Peyer's patch (tissue), 4 donors: ENCODE results near the gene NKAIN2. TPM values are rescaled to one million over a fixed set of nuclear protein-coding genes. Genes with fewer than 3 reads are reported as not detected.
"Not testable (repeated sequence)": the region's sequence is repeated elsewhere in the genome, so short reads cannot be mapped to it uniquely, and the experiment has no call there.

Source experiments
- DNase-seq, 3 donors: peaks; one replicate each; pipeline ENCODE4 v3.0.0-alpha.2; 2017 to 2019
- H3K27ac ChIP-seq, 4 donors: fragments of 200-600 bp; sonication (generic); one replicate each; pipeline ENCODE4 v1.5.1; 2016 to 2019
- H3K27me3 ChIP-seq, 2 donors: fragments of 200-600 bp; sonication (generic); one replicate each; pipeline ENCODE4 v1.5.1; 2019
- H3K36me3 ChIP-seq, 3 donors: fragments of 200-600 bp; sonication (generic); one replicate each; pipeline ENCODE4 v1.5.1; 2016 to 2019
- H3K4me1 ChIP-seq, 4 donors: fragments of 200-600 bp; sonication (generic); one replicate each; pipeline ENCODE4 v1.5.1; 2016 to 2019
- H3K4me3 ChIP-seq, 4 donors: fragments of 200-600 bp; sonication (generic); 1 replicate in 3 of 4; 2 replicates in 1 of 4; pipeline ENCODE4 v1.5.1; 2016 to 2019; ENCODE audit warnings: mild to moderate bottlenecking in 1 of 4
- H3K9me3 ChIP-seq, 4 donors: fragments of 200-600 bp; sonication (generic); one replicate each; pipeline ENCODE4 v1.5.1; 2016 to 2019; ENCODE audit warnings: mild to moderate bottlenecking in 1 of 4
- POLR2A ChIP-seq, 2 donors: fragments of 450-650 bp; IDR thresholded peaks; one replicate each; pipeline ENCODE4 v1.5.1; 2017; ENCODE audit warnings: antibody characterized with exemption in 2 of 2, mild to moderate bottlenecking in 2 of 2, moderate library complexity in 2 of 2
- total RNA-seq, 4 donors: library from RNA; depleted of rRNA; stranded (reverse); fragments of >200 nt; gene quantifications; one replicate each; pipeline ENCODE4 v1.1.0, GENCODE V29; 2016
- TF ChIP-seq, protein P1 (sequence below), 6 experiments: fragments of 450-650 bp in 4 of 6; fragments of 200-600 bp in 2 of 6; sonication (generic) in 1 of 6; IDR thresholded peaks; one replicate each; pipeline ENCODE4 v1.5.1; 2017 to 2019; ENCODE audit warnings: antibody characterized with exemption in 6 of 6, mild to moderate bottlenecking in 3 of 6, moderate library complexity in 1 of 6

NKAIN2 gene
- total RNA-seq, 4 donors from 2014 or later, result not detected

DNA sequence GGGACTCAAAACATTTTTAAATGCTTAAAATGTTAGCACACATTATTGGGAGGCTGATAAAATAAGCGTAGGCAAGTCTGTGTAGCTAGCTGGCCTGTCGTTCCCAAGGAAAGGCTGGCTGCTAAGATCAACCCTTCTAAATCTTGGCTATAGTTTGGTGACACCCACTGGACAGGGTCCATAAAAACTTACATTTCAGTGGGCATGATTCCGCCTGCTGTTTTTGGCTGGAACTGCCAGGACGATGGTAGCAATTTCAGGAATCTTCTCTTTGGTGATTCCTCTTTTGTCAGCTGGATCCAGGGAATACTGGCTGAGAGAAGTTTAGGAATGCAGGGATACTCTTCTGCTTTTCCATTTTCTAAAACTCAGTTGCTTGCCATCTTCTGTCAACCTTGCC, 162.2 kb downstream of the NKAIN2 start:
- Histone ChIP-seq H3K36me3 (no peaks in the 10 kb centered on the region), H3K4me3 (no peak overlapping the region)
- no peak for DNase-seq

DNA sequence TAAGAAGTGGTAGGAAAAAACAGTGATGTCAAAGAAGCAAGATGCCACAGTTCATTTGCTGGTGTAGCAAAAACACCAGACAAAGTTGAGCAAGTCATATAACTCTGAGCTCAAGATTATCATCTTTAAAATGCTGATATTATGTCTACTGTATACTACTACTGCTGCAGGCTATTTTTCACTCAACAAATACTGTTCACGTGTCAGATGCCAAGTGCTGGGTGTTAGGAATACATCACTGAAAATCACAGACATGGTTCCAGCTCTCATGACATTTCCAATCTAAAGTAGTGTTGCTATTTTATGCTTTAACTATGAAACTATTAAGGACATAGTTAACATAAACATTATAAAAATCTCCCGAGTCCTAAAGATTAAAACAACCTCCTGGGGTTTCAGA, 163.0 kb downstream of the NKAIN2 start:
- H3K27me3 ChIP-seq, result no peaks in the 10 kb centered on the region
- no peak for DNase-seq
- TF ChIP-seq, protein P1, sequence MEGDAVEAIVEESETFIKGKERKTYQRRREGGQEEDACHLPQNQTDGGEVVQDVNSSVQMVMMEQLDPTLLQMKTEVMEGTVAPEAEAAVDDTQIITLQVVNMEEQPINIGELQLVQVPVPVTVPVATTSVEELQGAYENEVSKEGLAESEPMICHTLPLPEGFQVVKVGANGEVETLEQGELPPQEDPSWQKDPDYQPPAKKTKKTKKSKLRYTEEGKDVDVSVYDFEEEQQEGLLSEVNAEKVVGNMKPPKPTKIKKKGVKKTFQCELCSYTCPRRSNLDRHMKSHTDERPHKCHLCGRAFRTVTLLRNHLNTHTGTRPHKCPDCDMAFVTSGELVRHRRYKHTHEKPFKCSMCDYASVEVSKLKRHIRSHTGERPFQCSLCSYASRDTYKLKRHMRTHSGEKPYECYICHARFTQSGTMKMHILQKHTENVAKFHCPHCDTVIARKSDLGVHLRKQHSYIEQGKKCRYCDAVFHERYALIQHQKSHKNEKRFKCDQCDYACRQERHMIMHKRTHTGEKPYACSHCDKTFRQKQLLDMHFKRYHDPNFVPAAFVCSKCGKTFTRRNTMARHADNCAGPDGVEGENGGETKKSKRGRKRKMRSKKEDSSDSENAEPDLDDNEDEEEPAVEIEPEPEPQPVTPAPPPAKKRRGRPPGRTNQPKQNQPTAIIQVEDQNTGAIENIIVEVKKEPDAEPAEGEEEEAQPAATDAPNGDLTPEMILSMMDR (IDR thresholded peaks at IDR 0.05), result no peak
- no peak for TF ChIP-seq POLR2A (IDR thresholded peaks at IDR 0.05)
- no peak overlapping the region for H3K4me3 ChIP-seq
- no peaks in the 10 kb centered on the region for H3K36me3 ChIP-seq
- H3K4me1 ChIP-seq, result no peaks in the 10 kb centered on the region
- H3K27ac ChIP-seq, result no peak overlapping the region
- no peaks in the 10 kb centered on the region for H3K9me3 ChIP-seq

More for the DNA sequence above, 162.2 kb downstream of the NKAIN2 start:
- H3K9me3 ChIP-seq, result no peaks in the 10 kb centered on the region
- H3K4me1 ChIP-seq, result no peaks in the 10 kb centered on the region
- no peaks in the 10 kb centered on the region for H3K27me3 ChIP-seq
- H3K27ac ChIP-seq, result no peak overlapping the region
- TF ChIP-seq POLR2A (IDR thresholded peaks at IDR 0.05), result no peak

DNA sequence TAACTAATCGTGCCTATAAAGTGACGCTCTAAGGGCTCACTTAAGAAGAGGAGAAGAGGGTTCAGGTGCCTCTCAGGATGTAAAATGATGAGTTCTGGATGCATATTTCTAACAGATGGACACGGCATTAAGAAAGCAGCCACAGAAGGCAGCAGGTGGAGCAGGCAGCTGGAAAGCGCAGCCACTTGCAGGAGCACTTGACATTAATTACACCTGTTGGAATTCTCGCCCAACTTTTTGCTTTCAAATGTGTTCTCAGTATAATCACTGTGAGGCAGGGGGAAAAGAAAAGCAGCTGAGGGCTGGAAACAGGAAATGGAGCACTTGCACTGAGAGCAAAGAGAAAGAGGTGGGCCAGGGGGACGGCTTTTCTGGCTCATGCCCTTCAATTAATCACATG, 164.2 kb downstream of the NKAIN2 start:
- Histone ChIP-seq H3K4me1 (no peaks in the 10 kb centered on the region), H3K9me3 (no peaks in the 10 kb centered on the region), H3K4me3 (no peak overlapping the region), H3K27me3 (no peaks in the 10 kb centered on the region), H3K27ac (no peak overlapping the region), H3K36me3 (no peaks in the 10 kb centered on the region)
- TF ChIP-seq, protein P1 (IDR thresholded peaks at IDR 0.05), result no peak
- TF ChIP-seq POLR2A (IDR thresholded peaks at IDR 0.05), result no peak
- DNase-seq, result no peak

DNA sequence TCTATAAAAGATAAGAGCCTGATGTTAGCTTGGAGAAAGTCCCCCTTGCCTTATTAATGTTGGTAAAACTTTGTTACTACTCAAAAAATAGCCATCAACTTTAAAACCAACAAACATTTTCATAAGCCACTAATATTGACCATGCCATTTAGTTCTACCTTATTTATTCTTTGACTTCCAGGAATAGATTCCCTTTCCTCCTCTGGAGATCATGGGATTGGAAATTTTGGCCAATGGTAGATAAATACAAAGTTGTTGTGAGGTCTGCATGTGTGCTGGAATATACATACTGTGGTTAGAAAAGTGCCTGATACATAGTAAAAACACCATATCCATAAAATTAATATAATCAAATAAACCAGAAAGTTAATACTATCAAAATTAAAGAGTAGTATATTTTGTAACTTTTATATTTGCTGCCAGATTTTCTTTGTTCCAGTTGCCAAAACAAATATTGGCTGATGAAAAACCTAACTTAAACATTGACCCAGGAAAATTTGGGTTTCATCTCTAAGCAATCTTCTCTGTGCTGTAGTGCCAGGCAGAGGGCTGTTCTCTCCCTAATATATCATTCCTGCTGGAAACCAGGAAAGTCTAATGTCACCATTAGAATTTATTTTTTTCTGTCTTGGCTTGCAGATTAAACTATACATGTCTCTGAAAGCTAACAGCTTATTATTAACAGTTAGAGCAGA, 169.1 kb downstream of the NKAIN2 start:
- H3K27ac ChIP-seq, result no peak overlapping the region
- no peaks in the 10 kb centered on the region for H3K9me3 ChIP-seq
- no peaks in the 10 kb centered on the region for H3K4me1 ChIP-seq
- no peak for TF ChIP-seq POLR2A (IDR thresholded peaks at IDR 0.05)
- TF ChIP-seq, protein P1 (IDR thresholded peaks at IDR 0.05), result no peak
- no peaks in the 10 kb centered on the region for H3K27me3 ChIP-seq
- H3K4me3 ChIP-seq, result no peak overlapping the region
- no peak for DNase-seq
- no peaks in the 10 kb centered on the region for H3K36me3 ChIP-seq

DNA sequence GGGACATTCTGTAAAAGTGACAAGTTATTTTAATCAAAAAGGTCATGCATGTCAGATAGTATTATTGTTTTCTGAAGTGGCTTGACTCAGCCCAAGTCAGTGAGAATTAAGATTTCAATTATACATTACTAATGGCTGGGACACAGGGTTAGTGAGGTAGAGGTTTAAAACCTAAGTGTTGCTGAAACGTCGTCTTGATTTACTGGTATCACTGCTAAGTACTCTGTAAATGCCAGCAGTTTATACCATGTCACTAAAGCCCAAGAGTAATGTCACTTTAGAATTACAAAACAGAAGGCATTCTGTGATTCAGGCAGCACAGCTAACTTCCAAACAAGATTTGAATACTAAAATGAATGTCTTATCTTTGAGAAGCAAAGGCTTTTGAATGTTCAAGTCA, 176.6 kb downstream of the NKAIN2 start:
- no peak for DNase-seq
- H3K27me3 ChIP-seq, result no peaks in the 10 kb centered on the region
- no peak overlapping the region for H3K4me3 ChIP-seq
- TF ChIP-seq, protein P1 (IDR thresholded peaks at IDR 0.05), result no peak
- TF ChIP-seq POLR2A (IDR thresholded peaks at IDR 0.05), result no peak
- no peaks in the 10 kb centered on the region for H3K36me3 ChIP-seq
- H3K9me3 ChIP-seq, result no peaks in the 10 kb centered on the region
- H3K4me1 ChIP-seq, result no peaks in the 10 kb centered on the region
- H3K27ac ChIP-seq, result no peak overlapping the region

DNA sequence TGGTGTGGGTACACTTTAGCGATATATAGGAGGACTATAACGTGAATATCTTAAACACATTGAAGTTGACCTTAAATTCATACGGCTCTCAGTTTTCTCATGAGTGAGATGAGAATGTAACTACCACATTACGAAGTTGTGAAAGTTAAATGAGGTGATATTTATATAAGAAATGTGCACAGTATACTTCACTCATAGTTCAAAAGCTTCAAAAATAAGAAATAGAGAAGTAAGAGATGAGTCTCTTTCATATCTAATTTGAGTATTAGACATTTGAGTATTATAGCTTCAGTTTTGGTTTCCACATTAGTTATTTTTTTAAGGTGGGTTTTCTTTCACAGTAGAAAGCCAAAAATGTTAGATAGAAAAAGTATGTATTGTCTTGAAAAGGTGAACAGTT, 183.3 kb downstream of the NKAIN2 start:
- DNase-seq, result no peak
- TF ChIP-seq POLR2A (IDR thresholded peaks at IDR 0.05), result no peak
- TF ChIP-seq, protein P1 (IDR thresholded peaks at IDR 0.05), result no peak
- no peaks in the 10 kb centered on the region for H3K4me1 ChIP-seq

DNA sequence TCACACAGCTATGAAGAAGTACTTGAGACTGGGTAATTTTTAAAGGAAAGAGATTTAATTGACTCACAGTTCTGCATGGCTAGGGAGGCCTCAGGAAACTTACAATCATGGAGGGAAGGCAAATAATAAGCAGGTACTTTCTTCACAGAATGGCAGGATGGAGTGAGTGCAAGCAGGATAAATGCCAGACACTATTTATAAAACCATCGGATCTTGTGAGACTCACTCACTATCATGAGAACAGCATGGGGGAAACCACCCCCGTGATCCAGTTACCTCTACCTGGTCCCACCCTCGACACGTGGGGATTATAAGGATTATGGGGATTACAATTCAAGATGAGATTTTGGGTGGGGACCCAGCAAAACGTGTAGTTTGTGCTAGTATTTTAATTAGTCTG, 186.3 kb downstream of the NKAIN2 start:
- H3K9me3 ChIP-seq, H3K27me3 ChIP-seq, H3K27ac ChIP-seq, DNase-seq, H3K36me3 ChIP-seq, H3K4me3 ChIP-seq, H3K4me1 ChIP-seq: not testable (repeated sequence)

More for the DNA sequence above, 183.3 kb downstream of the NKAIN2 start:
- Histone ChIP-seq H3K4me3 (no peak overlapping the region), H3K9me3 (no peaks in the 10 kb centered on the region), H3K27ac (no peak overlapping the region), H3K27me3 (no peaks in the 10 kb centered on the region), H3K36me3 (no peaks in the 10 kb centered on the region)
